Measurements from ENCODE around the gene LPCAT4.
A peak's percentile ranks its signal among the peaks of the same experiment; 100 is the strongest.
"Not testable (repeated sequence)": the region's sequence is repeated elsewhere in the genome, so short reads cannot be mapped to it uniquely, and the experiment has no call there.

LPCAT4 gene

GRCh38 chr15:34370129-34370528, 3.1 kb upstream of the LPCAT4 start:
- ATAC-seq (no peak), DNase-seq (no peak)
- H3K27ac Mint-ChIP-seq, result no peak overlapping the region
- H3K4me1 Mint-ChIP-seq, result peaks cover 38% of the 10 kb centered on the region
- no peaks in the 10 kb centered on the region for H3K27me3 Mint-ChIP-seq
- no peak overlapping the region for H3K4me3 Mint-ChIP-seq
- H3K9me3 Mint-ChIP-seq, result no peaks in the 10 kb centered on the region

- peak overlapping the region; percentile 74 to 94 for H3K27ac Mint-ChIP-seq
- ATAC-seq (peak; percentile 17), DNase-seq (peak; percentile 33 to 57)
- H3K27me3 Mint-ChIP-seq, result no peaks in the 10 kb centered on the region
- H3K4me1 Mint-ChIP-seq, result peaks cover 45% of the 10 kb centered on the region
- H3K9me3 Mint-ChIP-seq, result no peaks in the 10 kb centered on the region
- peak overlapping the region; percentile 95 to 98 for H3K4me3 Mint-ChIP-seq
Observed at GRCh38 chr15:34366271-34367065, 528 bp downstream of the LPCAT4 start.

DNA sequence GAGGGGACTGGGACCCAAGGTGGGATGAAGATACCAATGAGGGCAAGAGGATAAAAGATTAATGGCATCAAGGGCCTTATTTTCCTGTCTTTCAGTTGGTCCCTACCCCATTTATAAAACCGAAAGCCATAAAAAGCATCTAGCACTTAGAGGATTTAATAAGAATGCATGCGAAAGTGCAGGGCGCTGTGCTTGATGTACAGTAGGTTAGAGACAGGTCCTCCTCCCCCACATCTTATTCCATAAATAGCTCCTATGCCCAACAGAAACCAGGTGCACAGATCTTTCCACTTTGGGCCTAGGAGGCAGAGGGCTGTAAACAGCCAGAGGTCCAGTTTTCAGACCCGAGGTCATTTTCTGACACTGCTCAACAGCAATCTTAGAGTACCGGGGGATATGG, 1.2 kb downstream of the LPCAT4 start:
- DNase-seq (no peak), ATAC-seq (no peak)
- Mint-ChIP-seq H3K27ac (no peak overlapping the region), H3K4me1 (peaks cover 45% of the 10 kb centered on the region), H3K4me3 (peak overlapping the region; percentile 95 to 98), H3K9me3 (no peaks in the 10 kb centered on the region), H3K27me3 (no peaks in the 10 kb centered on the region)

DNA sequence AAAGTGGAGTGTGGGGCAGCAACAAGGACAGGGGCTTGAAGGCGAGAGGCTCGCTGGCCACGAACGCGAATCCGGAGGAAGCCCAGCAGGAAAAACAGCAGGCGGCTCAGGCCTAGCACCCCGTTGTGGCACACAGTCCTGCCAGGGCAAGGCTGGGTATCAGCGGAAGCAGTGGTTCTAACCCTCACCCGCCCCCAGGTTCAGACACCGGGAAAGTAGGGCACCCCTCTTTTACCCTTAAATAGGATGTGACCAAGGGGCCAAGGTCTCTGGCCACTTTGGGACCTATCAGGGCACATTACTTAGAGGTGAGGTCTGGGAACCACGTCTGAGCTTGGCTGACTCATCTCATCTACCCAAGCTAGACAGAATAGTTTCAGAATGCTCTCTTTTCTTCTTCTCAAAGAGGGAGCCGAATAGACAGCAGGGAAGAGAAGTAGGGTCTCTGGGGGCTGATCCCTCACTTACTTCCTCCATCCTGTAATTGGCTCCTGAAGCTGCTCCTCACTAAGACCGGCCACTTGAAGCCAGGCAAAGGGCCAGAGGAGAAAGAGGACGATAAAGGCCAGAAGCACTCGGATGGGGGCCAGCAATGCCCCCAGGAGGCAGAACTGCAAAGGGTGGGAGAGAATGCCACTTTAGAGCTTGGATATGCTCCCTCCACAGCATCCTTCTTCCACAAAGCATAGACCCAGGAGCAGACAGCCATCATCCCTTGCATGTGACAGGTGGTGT, 1.7 kb downstream of the LPCAT4 start:
- DNase-seq (no peak), ATAC-seq (no peak)
- H3K27ac Mint-ChIP-seq, result no peak overlapping the region
- H3K4me1 Mint-ChIP-seq, result peaks cover 45% of the 10 kb centered on the region
- H3K4me3 Mint-ChIP-seq, result peak overlapping the region; percentile 95 to 98
- no peaks in the 10 kb centered on the region for H3K9me3 Mint-ChIP-seq
- no peaks in the 10 kb centered on the region for H3K27me3 Mint-ChIP-seq

- H3K27ac Mint-ChIP-seq, result no peak overlapping the region
- H3K4me1 Mint-ChIP-seq, result peaks cover 35% of the 10 kb centered on the region
- no peaks in the 10 kb centered on the region for H3K27me3 Mint-ChIP-seq
- no peak for ATAC-seq
- no peak for DNase-seq
- H3K4me3 Mint-ChIP-seq, result no peak overlapping the region
- no peaks in the 10 kb centered on the region for H3K9me3 Mint-ChIP-seq
Observed at GRCh38 chr15:34364041-34364440, 3.0 kb downstream of the LPCAT4 start.

DNA sequence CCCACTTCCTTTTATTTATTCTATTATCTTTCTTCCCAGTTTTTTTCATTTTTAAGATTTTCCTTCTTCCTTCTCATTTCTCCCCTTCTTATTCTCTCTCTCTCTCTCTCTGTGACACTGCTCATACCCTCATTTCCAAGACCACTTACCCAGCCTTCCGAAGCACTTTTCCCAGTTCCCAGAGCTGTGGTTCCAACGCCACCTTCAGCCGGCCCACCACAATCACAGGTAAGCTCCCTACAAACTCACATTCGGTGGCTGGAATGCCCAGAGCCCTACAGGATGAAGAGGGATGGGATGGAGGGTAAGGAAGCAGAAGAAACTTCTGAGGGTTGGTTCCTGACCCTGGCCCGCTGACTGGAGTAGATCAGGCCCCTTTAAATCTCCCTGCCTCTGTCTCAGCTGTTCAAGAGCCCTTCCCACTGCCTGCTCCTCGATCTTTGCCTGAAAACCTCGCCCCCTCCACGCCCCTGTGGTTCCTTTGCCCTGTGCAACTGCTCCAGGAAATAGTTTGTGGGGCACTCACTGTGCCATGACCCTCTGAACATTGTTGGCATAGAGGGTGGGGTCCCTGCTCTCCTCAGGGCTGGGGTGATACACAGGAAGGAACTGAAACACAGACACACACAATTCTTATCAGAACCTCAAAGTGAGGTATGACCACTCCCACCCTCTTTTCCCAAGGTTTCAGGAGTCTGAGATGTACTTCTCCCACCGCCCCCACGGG, 4.8 kb downstream of the LPCAT4 start:
- ATAC-seq, result no peak
- peak overlapping the region in 1 of 2 donors; percentile 53 for H3K27ac Mint-ChIP-seq
- H3K27me3 Mint-ChIP-seq, result no peaks in the 10 kb centered on the region

GRCh38 chr15:34361278-34361677, 5.7 kb downstream of the LPCAT4 start:
- Mint-ChIP-seq H3K4me3 (no peak overlapping the region), H3K9me3 (no peaks in the 10 kb centered on the region), H3K27me3 (no peaks in the 10 kb centered on the region), H3K4me1 (peaks cover 18% of the 10 kb centered on the region), H3K27ac (no peak overlapping the region)
- no peak for DNase-seq
- no peak for ATAC-seq

More for the DNA sequence above, 4.8 kb downstream of the LPCAT4 start:
- no peak overlapping the region for H3K4me3 Mint-ChIP-seq
- H3K9me3 Mint-ChIP-seq, result no peaks in the 10 kb centered on the region
- peaks cover 23% of the 10 kb centered on the region for H3K4me1 Mint-ChIP-seq
- DNase-seq, result no peak

DNA sequence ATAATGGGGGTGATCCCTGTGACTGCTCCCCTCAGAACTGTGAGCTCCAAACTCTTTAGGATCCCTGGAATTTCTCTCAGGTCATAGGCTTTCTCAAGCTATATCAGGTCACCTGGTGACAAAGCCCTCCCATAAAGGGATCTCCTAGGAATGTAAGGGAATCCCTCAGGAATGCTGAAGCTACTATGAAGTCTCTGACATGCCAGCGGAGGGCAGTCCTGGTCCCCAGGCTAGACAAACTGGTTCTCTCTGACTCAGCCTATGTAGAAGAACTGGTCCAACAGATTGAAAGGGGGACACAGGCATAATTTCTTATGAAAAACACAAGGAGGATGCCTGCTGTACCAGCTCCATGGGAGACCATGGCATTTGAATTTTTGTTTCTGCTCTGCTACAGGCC, 6.7 kb downstream of the LPCAT4 start:
- DNase-seq (no peak), ATAC-seq (no peak)
- Mint-ChIP-seq H3K4me1 (peaks cover 8% of the 10 kb centered on the region), H3K27ac (no peak overlapping the region), H3K27me3 (no peaks in the 10 kb centered on the region), H3K9me3 (no peaks in the 10 kb centered on the region), H3K4me3 (no peak overlapping the region)

- peak overlapping the region in 1 of 2 donors; percentile 85 for H3K27ac Mint-ChIP-seq
Observed at GRCh38 chr15:34359416-34359815, 7.6 kb downstream of the LPCAT4 start.

DNA sequence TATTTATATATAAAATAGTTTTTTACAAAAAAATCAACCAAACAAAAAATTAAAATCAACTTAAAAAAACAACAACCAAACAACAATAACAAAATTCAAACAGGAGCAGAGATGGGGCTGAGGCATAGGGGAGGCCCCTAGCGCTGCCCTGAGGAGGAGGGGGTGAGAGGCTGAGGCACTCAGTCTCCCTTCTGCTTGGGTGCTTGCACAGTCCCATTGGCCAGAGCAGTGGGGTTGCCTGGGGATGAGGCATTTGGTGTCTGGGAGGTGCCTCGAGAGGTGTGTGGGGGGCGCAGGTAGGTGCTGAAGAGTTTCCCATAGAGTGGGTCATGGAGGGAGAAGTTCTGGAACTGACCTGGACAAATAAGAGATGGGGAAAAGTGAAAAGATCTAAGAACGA, 8.0 kb downstream of the LPCAT4 start:
- H3K27ac Mint-ChIP-seq, result peak overlapping the region in 1 of 2 donors; percentile 5
- H3K4me1 Mint-ChIP-seq, result no peaks in the 10 kb centered on the region
- H3K4me3 Mint-ChIP-seq, result no peak overlapping the region
- H3K27me3 Mint-ChIP-seq, result no peaks in the 10 kb centered on the region
- ATAC-seq, result no peak
- DNase-seq, result no peak
- no peaks in the 10 kb centered on the region for H3K9me3 Mint-ChIP-seq

More at GRCh38 chr15:34359416-34359815, 7.6 kb downstream of the LPCAT4 start:
- Mint-ChIP-seq H3K9me3 (no peaks in the 10 kb centered on the region), H3K4me1 (no peaks in the 10 kb centered on the region), H3K4me3 (no peak overlapping the region), H3K27me3 (no peaks in the 10 kb centered on the region)
- ATAC-seq (no peak), DNase-seq (no peak)

- no peak for DNase-seq
- Mint-ChIP-seq H3K27me3 (no peaks in the 10 kb centered on the region), H3K4me3 (no peak overlapping the region)
Observed at GRCh38 chr15:34358367-34358766, 8.6 kb downstream of the LPCAT4 start.

DNA sequence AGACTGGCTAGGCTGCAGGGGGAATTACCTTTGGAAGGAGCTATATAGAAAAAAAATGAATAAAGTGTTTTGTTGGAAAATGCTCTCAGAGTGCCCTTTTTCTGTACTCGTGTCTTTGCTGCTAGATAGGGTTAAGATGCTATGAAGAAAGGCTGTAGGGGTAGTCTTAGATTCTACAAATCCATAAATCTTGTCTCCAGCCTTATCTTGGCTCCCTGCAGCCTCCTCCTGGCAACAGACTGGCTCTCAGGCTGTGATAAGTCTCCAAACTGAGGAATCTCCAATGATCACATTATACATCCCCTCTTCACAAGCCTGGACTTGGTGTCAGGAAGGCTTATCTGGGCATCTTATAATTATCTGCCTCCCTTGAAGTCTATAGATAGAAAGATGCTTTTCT, 9.3 kb downstream of the LPCAT4 start:
- H3K4me3 Mint-ChIP-seq, result no peak overlapping the region
- no peak for DNase-seq

More at GRCh38 chr15:34358367-34358766, 8.6 kb downstream of the LPCAT4 start:
- Mint-ChIP-seq H3K27ac (peak overlapping the region; percentile 28 to 31), H3K9me3 (no peaks in the 10 kb centered on the region), H3K4me1 (no peaks in the 10 kb centered on the region)
- no peak for ATAC-seq

DNA sequence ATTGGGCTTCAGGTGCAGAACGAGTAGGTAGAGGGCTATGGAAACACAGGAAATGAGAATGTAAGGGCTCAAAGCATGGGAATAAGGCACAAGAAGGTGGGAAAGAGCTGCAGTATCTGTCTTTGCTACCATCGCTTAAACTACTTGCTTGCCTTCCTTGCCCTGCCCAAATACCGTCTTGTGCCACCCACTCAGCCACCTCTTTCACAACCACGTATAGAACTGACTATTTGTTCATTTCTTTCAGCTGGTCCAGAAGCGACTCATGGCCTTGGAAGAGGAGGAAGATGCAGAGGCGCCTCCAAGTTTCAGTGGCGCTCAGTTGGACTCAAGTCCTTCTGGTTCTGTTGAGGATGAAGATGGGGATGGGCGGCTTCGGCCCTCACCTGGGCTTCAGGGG, 11.8 kb downstream of the LPCAT4 start:
- no peak for ATAC-seq
- no peak for DNase-seq
- Mint-ChIP-seq H3K27me3 (no peaks in the 10 kb centered on the region), H3K9me3 (no peaks in the 10 kb centered on the region), H3K27ac (no peak overlapping the region), H3K4me1 (no peaks in the 10 kb centered on the region), H3K4me3 (no peak overlapping the region)

More for the DNA sequence above, 9.3 kb downstream of the LPCAT4 start:
- H3K27me3 Mint-ChIP-seq, result no peaks in the 10 kb centered on the region
- no peaks in the 10 kb centered on the region for H3K4me1 Mint-ChIP-seq
- ATAC-seq, result no peak
- H3K9me3 Mint-ChIP-seq, result no peaks in the 10 kb centered on the region
- H3K27ac Mint-ChIP-seq, result no peak overlapping the region

GRCh38 chr15:34354286-34354685, 12.7 kb downstream of the LPCAT4 start:
- Mint-ChIP-seq H3K27me3 (no peaks in the 10 kb centered on the region), H3K4me3 (no peak overlapping the region), H3K9me3 (no peaks in the 10 kb centered on the region), H3K27ac (no peak overlapping the region), H3K4me1 (no peaks in the 10 kb centered on the region)
- DNase-seq (no peak), ATAC-seq (no peak)

DNA sequence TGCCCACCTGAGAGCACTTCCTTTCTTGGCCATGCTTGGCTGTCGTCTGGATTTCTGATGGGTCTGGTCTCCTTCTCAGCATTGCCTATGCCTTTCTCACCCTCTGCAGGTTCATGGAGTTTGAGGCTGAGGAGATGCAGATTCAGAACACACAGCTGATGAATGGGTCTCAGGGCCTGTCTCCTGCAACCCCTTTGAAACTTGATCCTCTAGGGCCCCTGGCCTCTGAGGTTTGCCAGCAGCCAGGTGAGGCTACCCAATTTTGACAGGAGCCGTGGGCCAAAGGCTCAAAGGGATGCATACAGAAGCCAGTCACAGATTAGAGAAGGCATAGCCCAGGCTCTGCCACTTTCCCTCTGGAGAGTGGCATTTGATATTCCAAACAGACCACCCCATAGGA, 13.4 kb downstream of the LPCAT4 start:
- no peak for ATAC-seq
- Mint-ChIP-seq H3K4me1 (no peaks in the 10 kb centered on the region), H3K27ac (no peak overlapping the region), H3K4me3 (no peak overlapping the region), H3K9me3 (no peaks in the 10 kb centered on the region), H3K27me3 (no peaks in the 10 kb centered on the region)
- DNase-seq, result no peak

DNA sequence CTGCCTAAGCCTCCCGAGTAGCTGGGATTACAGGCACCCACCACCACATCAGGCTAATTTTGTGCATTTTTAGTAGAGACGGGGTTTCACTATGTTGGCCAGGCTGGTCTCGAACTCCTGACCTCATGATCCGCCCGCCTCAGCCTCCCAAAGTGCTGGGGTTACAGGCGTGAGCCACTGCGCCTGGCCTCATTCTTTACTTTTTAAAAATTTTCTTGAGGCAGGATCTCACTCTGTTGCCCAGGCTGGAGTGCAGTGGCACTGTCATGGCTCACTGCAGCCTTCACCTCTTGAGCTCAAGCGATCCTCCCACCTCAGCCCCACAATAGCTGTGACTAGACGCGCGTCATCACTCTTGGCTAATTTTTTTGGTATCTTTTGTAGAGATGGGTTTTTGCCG, 14.0 kb downstream of the LPCAT4 start:
- H3K27me3 Mint-ChIP-seq, H3K4me1 Mint-ChIP-seq, ATAC-seq, H3K27ac Mint-ChIP-seq, DNase-seq, H3K9me3 Mint-ChIP-seq, H3K4me3 Mint-ChIP-seq: not testable (repeated sequence)

Measured in stimulated activated naive CD8-positive, alpha-beta T cell treated with anti-CD3 and anti-CD28 coated beads, Interleukin-15, amount 100 ng/mL, for 72 hours (primary cell).